K562 (cell line): ENCODE data around the gene KMT2C. TPM values are rescaled to one million over a fixed set of nuclear protein-coding genes. Genes with fewer than 3 reads are reported as not detected.

Experiments
- CHD2 ChIP-seq: IDR thresholded peaks from 2 replicates; pipeline ENCODE4 v1.6.1; 2011; ENCODE audit warnings: low read depth, low read length
- HEY1 ChIP-seq: fragments of 250-450 bp; sonication (Bioruptor Pico); IDR thresholded peaks from 2 replicates; pipeline ENCODE4 v1.5.0; 2020; ENCODE audit warnings: mild to moderate bottlenecking, moderate library complexity, borderline replicate concordance
- HNRNPL ChIP-seq: fragments of 200-400 bp; formaldehyde crosslinking; IDR thresholded peaks from 2 replicates; pipeline ENCODE4 v1.6.1; 2017; ENCODE audit warnings: low read depth, mild to moderate bottlenecking, low read length
- KLF13 ChIP-seq: fragments of 450-650 bp; IDR thresholded peaks from 2 replicates; pipeline ENCODE4 v1.6.1; 2016; ENCODE audit warnings: missing genetic modification characterization, low read depth, mild to moderate bottlenecking, missing compliant biosample characterization, moderate library complexity, borderline replicate concordance
- MEIS2 ChIP-seq: fragments of 450-650 bp; IDR thresholded peaks from 2 replicates; pipeline ENCODE4 v1.6.1; 2014; ENCODE audit warnings: mild to moderate bottlenecking; ENCODE audit not compliant: partially characterized antibody
- NFATC3 ChIP-seq: fragments of 450-650 bp; IDR thresholded peaks from 2 replicates; pipeline ENCODE4 v1.6.1; 2017; ENCODE audit warnings: mild to moderate bottlenecking
- NFRKB ChIP-seq: fragments of 450-650 bp; IDR thresholded peaks from 2 replicates; pipeline ENCODE4 v1.6.1; 2016; ENCODE audit warnings: low read depth
- NR1H2 ChIP-seq: sonication (generic); formaldehyde crosslinking; IDR thresholded peaks from 2 replicates; pipeline ENCODE4 v1.4.0; 2020; ENCODE audit warnings: mild to moderate bottlenecking, missing genetic modification reagents
- RHOXF2B ChIP-seq: fragments of 250-450 bp; sonication (Bioruptor Pico); conservative IDR thresholded peaks from 2 replicates; pipeline ENCODE4 v1.5.1; 2021
- SRF ChIP-seq, 2 experiments: fragments of 250-450, 450-650 bp in 1 of 2; sonication (Bioruptor Pico) in 1 of 2; sonication (generic) in 1 of 2; formaldehyde crosslinking; IDR thresholded peaks; 2 replicates each; pipeline versions ENCODE4 v1.5.0 to v1.5.1; 2020 to 2022; ENCODE audit warnings: mild to moderate bottlenecking in 1 of 2, missing genetic modification reagents in 1 of 2
- SUPT5H ChIP-seq: fragments of 450-650 bp; IDR thresholded peaks from 2 replicates; pipeline ENCODE4 v1.6.1; 2016
- TFAM ChIP-seq: fragments of 250-450 bp; sonication (Bioruptor Pico); conservative IDR thresholded peaks from 2 replicates; pipeline ENCODE4 v1.5.0; 2021; ENCODE audit warnings: mild to moderate bottlenecking, moderate library complexity
- ZKSCAN8 ChIP-seq: fragments of 200-800 bp; sonication (Bioruptor generic); IDR thresholded peaks from 2 replicates; pipeline ENCODE4 v1.6.1; 2016; ENCODE audit warnings: missing genetic modification characterization, missing compliant biosample characterization
- ZNF280B ChIP-seq: fragments of 250-450 bp; sonication (Bioruptor Pico); IDR thresholded peaks from 2 replicates; pipeline ENCODE4 v1.5.1; 2021; ENCODE audit warnings: mild to moderate bottlenecking
- ZNF347 ChIP-seq: fragments of 450-650 bp; formaldehyde crosslinking; IDR thresholded peaks from 2 replicates; pipeline ENCODE4 v1.4.0; 2020; ENCODE audit warnings: low read depth, mild to moderate bottlenecking, moderate library complexity
- ZNF780A ChIP-seq: fragments of 250-450 bp; sonication (Bioruptor Pico); IDR thresholded peaks from 2 replicates; pipeline ENCODE4 v1.5.0; 2021; ENCODE audit warnings: mild to moderate bottlenecking
- polyA plus RNA-seq, 8 experiments: library from polyadenylated mRNA; depleted of rRNA in 4 of 8; stranded (reverse) in 5 of 8; unstranded in 3 of 8; fragments of >200 nt; fragmentation: Nextera tagmentation in 2 of 8; fragmentation: Illumina TruSeq in 1 of 8; extraction: Ambion mirVana in 2 of 8; extraction: Trizol in 1 of 8; gene quantifications; 2 replicates each; pipeline versions ENCODE4 v1.2.1 to v1.2.3, GENCODE V29; 2011 to 2014; ENCODE audit warnings: inconsistent platforms in 1 of 8, missing spikeins in 1 of 8
- total RNA-seq, 7 experiments: library from RNA; depleted of rRNA in 6 of 7; stranded (reverse); fragments of >200 nt in 6 of 7; fragmentation: Illumina TruSeq in 2 of 7; extraction: Trizol in 2 of 7; gene quantifications; 2 replicates each; pipeline versions ENCODE4 v1.2.1 to v1.2.3, GENCODE V29; 2011 to 2021; ENCODE audit warnings: low replicate concordance in 1 of 7
- TF ChIP-seq, protein P1 (sequence below): fragments of 450-650 bp; IDR thresholded peaks from 2 replicates; pipeline ENCODE4 v1.6.1; 2018; ENCODE audit not compliant: partially characterized antibody
- TF ChIP-seq, protein P2 (sequence below): sonication (generic); formaldehyde crosslinking; IDR thresholded peaks from 2 replicates; pipeline ENCODE4 v1.8.1; 2023; ENCODE audit warnings: mild to moderate bottlenecking, missing genetic modification reagents
- TF ChIP-seq, protein P3 (sequence below): sonication (generic); formaldehyde crosslinking; IDR thresholded peaks from 2 replicates; pipeline ENCODE4 v1.8.0; 2022; ENCODE audit warnings: missing genetic modification reagents, mild to moderate bottlenecking, moderate library complexity, borderline replicate concordance
- TF ChIP-seq, protein P4 (sequence below): sonication (generic); formaldehyde crosslinking; IDR thresholded peaks from 2 replicates; pipeline ENCODE4 v1.9.0; 2022; ENCODE audit warnings: mild to moderate bottlenecking, missing genetic modification reagents

The KMT2C gene
- total and polyA plus RNA-seq, 9 of the 15 experiments (the other 6 are each of a cell fraction or from before 2014, with no cell fraction given): 4.9 to 67.8 (median 27.1) TPM

DNA sequence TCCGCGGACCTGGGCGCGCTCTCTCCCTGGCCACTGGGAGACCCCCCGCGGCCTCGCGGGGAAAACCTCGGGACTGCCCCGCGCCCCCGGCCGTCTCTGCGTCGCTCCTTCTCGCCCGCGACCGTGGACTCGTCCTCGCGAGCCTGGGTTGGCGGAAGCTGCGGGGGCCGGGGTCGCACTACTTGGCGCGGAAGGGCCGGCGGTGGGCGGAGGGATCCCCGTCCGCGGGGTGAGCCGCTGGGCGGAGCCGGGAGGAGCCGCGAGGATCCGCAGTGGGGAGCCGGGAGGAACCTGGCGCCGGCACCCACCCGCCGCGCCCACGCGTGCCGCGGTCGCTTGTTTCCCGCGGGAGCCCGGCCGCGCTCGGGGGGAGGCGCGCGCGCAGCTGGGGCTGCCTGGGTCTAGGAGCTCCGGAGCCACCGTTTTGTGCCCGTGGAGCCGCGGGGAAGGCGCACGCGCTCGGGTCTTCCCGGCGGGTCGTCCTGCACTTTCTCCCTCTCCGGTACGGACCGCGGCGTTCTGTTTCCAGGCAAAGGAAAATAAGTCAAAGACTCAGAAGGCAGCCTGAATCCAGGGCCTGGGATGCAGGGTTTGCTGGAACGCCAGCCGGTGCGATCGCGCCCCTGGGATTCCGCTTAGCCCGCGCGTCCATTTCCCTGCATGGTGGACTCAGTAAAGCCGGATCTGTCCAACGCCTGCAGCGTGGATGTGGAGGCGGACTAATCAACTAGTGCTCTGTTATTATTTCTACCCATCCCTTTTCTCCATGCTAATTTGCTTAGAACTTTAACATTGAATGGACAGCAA lies 28.7 kb upstream of the KMT2C start (continued):
- TF ChIP-seq KLF13 (tag): peak; percentile 72; the same call in 1 of the 2 replicates
- TF ChIP-seq, protein P1, sequence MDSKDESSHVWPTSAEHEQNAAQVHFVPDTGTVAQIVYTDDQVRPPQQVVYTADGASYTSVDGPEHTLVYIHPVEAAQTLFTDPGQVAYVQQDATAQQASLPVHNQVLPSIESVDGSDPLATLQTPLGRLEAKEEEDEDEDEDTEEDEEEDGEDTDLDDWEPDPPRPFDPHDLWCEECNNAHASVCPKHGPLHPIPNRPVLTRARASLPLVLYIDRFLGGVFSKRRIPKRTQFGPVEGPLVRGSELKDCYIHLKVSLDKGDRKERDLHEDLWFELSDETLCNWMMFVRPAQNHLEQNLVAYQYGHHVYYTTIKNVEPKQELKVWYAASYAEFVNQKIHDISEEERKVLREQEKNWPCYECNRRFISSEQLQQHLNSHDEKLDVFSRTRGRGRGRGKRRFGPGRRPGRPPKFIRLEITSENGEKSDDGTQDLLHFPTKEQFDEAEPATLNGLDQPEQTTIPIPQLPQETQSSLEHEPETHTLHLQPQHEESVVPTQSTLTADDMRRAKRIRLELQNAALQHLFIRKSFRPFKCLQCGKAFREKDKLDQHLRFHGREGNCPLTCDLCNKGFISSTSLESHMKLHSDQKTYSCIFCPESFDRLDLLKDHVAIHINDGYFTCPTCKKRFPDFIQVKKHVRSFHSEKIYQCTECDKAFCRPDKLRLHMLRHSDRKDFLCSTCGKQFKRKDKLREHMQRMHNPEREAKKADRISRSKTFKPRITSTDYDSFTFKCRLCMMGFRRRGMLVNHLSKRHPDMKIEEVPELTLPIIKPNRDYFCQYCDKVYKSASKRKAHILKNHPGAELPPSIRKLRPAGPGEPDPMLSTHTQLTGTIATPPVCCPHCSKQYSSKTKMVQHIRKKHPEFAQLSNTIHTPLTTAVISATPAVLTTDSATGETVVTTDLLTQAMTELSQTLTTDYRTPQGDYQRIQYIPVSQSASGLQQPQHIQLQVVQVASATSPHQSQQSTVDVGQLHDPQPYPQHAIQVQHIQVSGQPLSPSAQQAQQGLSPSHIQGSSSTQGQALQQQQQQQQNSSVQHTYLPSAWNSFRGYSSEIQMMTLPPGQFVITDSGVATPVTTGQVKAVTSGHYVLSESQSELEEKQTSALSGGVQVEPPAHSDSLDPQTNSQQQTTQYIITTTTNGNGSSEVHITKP: peak; percentile 24
- TF ChIP-seq, protein P2, sequence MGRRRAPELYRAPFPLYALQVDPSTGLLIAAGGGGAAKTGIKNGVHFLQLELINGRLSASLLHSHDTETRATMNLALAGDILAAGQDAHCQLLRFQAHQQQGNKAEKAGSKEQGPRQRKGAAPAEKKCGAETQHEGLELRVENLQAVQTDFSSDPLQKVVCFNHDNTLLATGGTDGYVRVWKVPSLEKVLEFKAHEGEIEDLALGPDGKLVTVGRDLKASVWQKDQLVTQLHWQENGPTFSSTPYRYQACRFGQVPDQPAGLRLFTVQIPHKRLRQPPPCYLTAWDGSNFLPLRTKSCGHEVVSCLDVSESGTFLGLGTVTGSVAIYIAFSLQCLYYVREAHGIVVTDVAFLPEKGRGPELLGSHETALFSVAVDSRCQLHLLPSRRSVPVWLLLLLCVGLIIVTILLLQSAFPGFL: peak; percentile 51; the same call in 1 of the 2 replicates
- peak; percentile 49; the same call in 1 of the 2 replicates for TF ChIP-seq ZNF280B
- peak; percentile 87; the same call in 1 of the 2 replicates for TF ChIP-seq RHOXF2B (CRISPR knock-in tag)
- TF ChIP-seq, protein P3, sequence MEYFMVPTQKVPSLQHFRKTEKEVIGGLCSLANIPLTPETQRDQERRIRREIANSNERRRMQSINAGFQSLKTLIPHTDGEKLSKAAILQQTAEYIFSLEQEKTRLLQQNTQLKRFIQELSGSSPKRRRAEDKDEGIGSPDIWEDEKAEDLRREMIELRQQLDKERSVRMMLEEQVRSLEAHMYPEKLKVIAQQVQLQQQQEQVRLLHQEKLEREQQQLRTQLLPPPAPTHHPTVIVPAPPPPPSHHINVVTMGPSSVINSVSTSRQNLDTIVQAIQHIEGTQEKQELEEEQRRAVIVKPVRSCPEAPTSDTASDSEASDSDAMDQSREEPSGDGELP (CRISPR knock-in tag): peak; percentile 63; the same call in 1 of the 2 replicates
- peak; percentile 80 for TF ChIP-seq SUPT5H
- TF ChIP-seq, protein P4, sequence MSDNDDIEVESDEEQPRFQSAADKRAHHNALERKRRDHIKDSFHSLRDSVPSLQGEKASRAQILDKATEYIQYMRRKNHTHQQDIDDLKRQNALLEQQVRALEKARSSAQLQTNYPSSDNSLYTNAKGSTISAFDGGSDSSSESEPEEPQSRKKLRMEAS (CRISPR knock-in tag): no peak; the same call in 1 of the 2 replicates
- TF ChIP-seq NR1H2: peak; percentile 98
- TF ChIP-seq NFATC3: no peak
- peak; percentile 81; the same call in 1 of the 2 replicates for TF ChIP-seq ZNF780A (CRISPR knock-in tag)
- peak in 1 of 2 experiments; percentile 39; a peak in 1 of 4 replicates for TF ChIP-seq SRF (CRISPR knock-in tag; IDR thresholded peaks at IDR 0.05)
- peak; percentile 81 for TF ChIP-seq NFRKB
- peak; percentile 90 for TF ChIP-seq CHD2
- TF ChIP-seq ZKSCAN8: no peak
- TF ChIP-seq HNRNPL: peak; percentile 89
- TF ChIP-seq ZNF347 (CRISPR knock-in tag): no peak
- TF ChIP-seq MEIS2: no peak
- no peak for TF ChIP-seq HEY1 (CRISPR knock-in tag)
- no peak for TF ChIP-seq TFAM (CRISPR knock-in tag)
